HEK293T (cell line): ENCODE results near the gene C7.

ENCODE experiments used
- CTBP1 ChIP-seq: fragments of 450-650 bp; IDR thresholded peaks from 2 replicates; pipeline ENCODE4 v1.6.1; 2016; ENCODE audit warnings: borderline replicate concordance
- ELF4 ChIP-seq: fragments of 450-650 bp; IDR thresholded peaks from 2 replicates; pipeline ENCODE4 v1.6.1; 2017; ENCODE audit warnings: antibody characterized with exemption
- FOXA1 ChIP-seq: fragments of 450-650 bp; IDR thresholded peaks from 2 replicates; pipeline ENCODE4 v1.6.1; 2016; ENCODE audit warnings: mild to moderate bottlenecking
- FOXK2 ChIP-seq: fragments of 450-650 bp; IDR thresholded peaks from 2 replicates; pipeline ENCODE4 v1.6.1; 2016; ENCODE audit warnings: mild to moderate bottlenecking
- FOXM1 ChIP-seq: fragments of 450-650 bp; IDR thresholded peaks from 2 replicates; pipeline ENCODE4 v1.6.1; 2017; ENCODE audit warnings: mild to moderate bottlenecking, borderline replicate concordance
- SP1 ChIP-seq: fragments of 450-650 bp; IDR thresholded peaks from 2 replicates; pipeline ENCODE4 v1.6.1; 2017
- TARDBP ChIP-seq: fragments of 450-650 bp; IDR thresholded peaks from 2 replicates; pipeline ENCODE4 v1.6.1; 2016
- ZNF384 ChIP-seq: fragments of 450-650 bp; IDR thresholded peaks from 2 replicates; pipeline ENCODE4 v1.6.1; 2016

DNA sequence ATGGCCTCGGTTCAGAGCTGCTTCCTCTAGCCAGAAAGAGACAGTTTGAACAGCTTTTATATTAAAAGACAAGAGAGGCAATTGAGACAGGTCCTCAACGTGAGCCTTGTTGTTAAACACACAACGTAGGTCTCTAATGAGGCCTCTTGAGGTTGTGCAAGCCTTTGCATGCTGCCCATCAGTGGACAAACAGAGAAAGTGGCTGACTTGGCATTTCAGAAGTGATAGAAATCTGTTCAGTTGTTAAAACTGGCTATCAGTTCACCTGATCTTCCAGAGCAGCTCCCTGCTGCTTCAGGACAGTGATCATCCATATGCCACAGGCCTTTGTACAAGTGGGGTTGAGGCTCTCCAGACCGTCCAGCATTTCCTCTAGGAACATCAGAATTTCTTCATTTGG lies 103.0 kb downstream of the C7 start:
- no peak for TF ChIP-seq ELF4
- TF ChIP-seq FOXK2, result no peak
- TF ChIP-seq FOXM1, result no peak
- TF ChIP-seq ZNF384, result no peak
- no peak for TF ChIP-seq SP1
- no peak for TF ChIP-seq CTBP1
- no peak for TF ChIP-seq TARDBP
- no peak for TF ChIP-seq FOXA1
